ENCODE data around the gene TP73. TPM values are rescaled to one million over a fixed set of nuclear protein-coding genes. Genes with fewer than 3 reads are reported as not detected.

The TP73 gene
- total and polyA plus RNA-seq, 2 donors (not counting 1 experiment from before 2014, with no cell fraction given) = 1.2 to 2.4 TPM

GRCh38 chr1:3677484-3677883 is 25.2 kb downstream of the TP73 start:
- peaks cover 0 to 3% (median 0%) of the 10 kb centered on the region in 4 experiments for H3K27me3 ChIP-seq (replicated peaks in 1 of 4; ENCODE audit: control extremely low read depth in 1 of 4, control insufficient read depth in 3 of 4, insufficient read depth in 4 of 4, low read length in 3 of 4)
- H3K27me3 Mint-ChIP-seq = no peaks in the 10 kb centered on the region
- H3K4me3 ChIP-seq (ENCODE audit: control extremely low read depth in 1 of 5, extremely low read depth in 1 of 5, insufficient read depth in 1 of 5, low read depth in 2 of 5, low read length in 4 of 5) = peak overlapping the region in 2 of 5 experiments; percentile 9 to 43
- ChIA-PET CTCF (interaction anchor here (0.6 to 2.1 kb wide), 8 partner anchors 11 to 1704 kb away, joined by 3 to 20 read pairs (median 4); partner anchors contain the start of genes TPRG1L and WRAP73), POLR2A (interaction anchor here (0.6 to 1.8 kb wide), 6 partner anchors 8 to 180 kb away, joined by 3 to 24 read pairs (median 3); no protein-coding TSS in a partner anchor)
- peak; percentile 68 for DNase-seq
- peaks cover 68% of the 10 kb centered on the region for H3K4me1 Mint-ChIP-seq
- no peaks in the 10 kb centered on the region for H3K9me3 Mint-ChIP-seq (ENCODE audit: insufficient read depth)
- peaks cover 52 to 80% of the 10 kb centered on the region in 2 donors for H3K4me1 ChIP-seq (ENCODE audit: control insufficient read depth in 2 of 2, insufficient read depth in 2 of 2, low read length in 2 of 2)
- TF ChIP-seq EZH2 (IDR thresholded peaks at IDR 0.05; ENCODE audit: borderline replicate concordance, insufficient read depth, low read depth, low read length, poor library complexity, severe bottlenecking) (no peak), CTCF (IDR thresholded peaks at IDR 0.05) (no peak)
- peak overlapping the region; percentile 49 for H3K9ac ChIP-seq (ENCODE audit: low read length)
- no peaks in the 10 kb centered on the region for H3K79me2 ChIP-seq (ENCODE audit: control insufficient read depth, insufficient read depth, low read length)
- H3K36me3 ChIP-seq (replicated peaks in 1 of 2; ENCODE audit: control extremely low read depth in 1 of 2, control insufficient read depth in 1 of 2, extremely low read depth in 1 of 2, insufficient read depth in 2 of 2, low read length in 1 of 2) = no peaks in the 10 kb centered on the region
- peak overlapping the region; percentile 44 for H3K4me3 Mint-ChIP-seq
- 12% methylated on average over 3 of the region's 5 CpGs for WGBS (ENCODE audit: insufficient coverage)
- peak overlapping the region; percentile 78 for H3K4me2 ChIP-seq (replicated peaks; ENCODE audit: low read depth, low read length, poor library complexity, severe bottlenecking)
- peak; percentile 13 for ATAC-seq (ENCODE audit: low read depth)
- H3K9me3 ChIP-seq (ENCODE audit: control extremely low read depth in 1 of 3, control insufficient read depth in 2 of 3, insufficient read depth in 1 of 3, low read length in 2 of 3) = peaks cover 0 to 8% (median 0%) of the 10 kb centered on the region in 3 donors
- peak overlapping the region; percentile 79 for H3K27ac Mint-ChIP-seq
- intact Hi-C loops (cut with micrococcal nuclease) = loop anchor here (1.0 to 2.0 kb wide), 3 partner anchors 11 to 53 kb away; partner anchors contain the start of genes TPRG1L and WRAP73
- H4K20me1 ChIP-seq (ENCODE audit: control insufficient read depth, insufficient read depth, low read length, poor library complexity, severe bottlenecking) = no peaks in the 10 kb centered on the region
- peak overlapping the region; percentile 47 for H2AFZ ChIP-seq (ENCODE audit: insufficient read depth, low read depth, low read length, poor library complexity, severe bottlenecking)
- H3K27ac ChIP-seq (ENCODE audit: low read length in 2 of 2) = peak overlapping the region; percentile 60 to 77

Measured in B cell (primary cell).